T1000 (cell line): ENCODE data around the gene RIMBP2.
"Not testable (repeated sequence)": the region's sequence is repeated elsewhere in the genome, so short reads cannot be mapped to it uniquely, and the experiment has no call there.

ENCODE experiments used
- DNase-seq: peaks from one replicate; lab custom pipeline; 2025; ENCODE audit warnings: mixed read lengths; lab: John Stamatoyannopoulos, UW

The RIMBP2 gene

GRCh38 chr12:130602251-130602650 is 113.8 kb downstream of the RIMBP2 start:
- DNase-seq, result no peak

DNA sequence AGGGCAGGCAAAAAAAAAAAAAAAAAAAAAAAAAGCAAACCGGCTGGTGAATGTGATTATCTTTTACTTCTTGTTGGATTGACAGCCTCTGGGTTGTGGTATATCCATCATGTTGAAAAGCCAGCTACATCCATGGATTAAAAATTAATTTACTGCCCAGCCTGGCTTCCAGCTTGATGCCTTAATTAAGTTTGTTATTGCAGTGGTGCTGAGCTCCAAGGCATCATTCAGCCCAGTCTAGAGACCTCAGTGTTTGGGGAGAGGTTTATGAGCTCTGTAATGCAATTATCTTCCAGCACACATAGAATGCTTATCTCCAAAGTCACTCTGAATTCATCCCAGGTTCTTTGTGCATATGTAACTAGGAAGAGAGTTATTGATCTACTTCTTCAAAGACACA is 114.8 kb downstream of the RIMBP2 start:
- DNase-seq, result no peak

DNA sequence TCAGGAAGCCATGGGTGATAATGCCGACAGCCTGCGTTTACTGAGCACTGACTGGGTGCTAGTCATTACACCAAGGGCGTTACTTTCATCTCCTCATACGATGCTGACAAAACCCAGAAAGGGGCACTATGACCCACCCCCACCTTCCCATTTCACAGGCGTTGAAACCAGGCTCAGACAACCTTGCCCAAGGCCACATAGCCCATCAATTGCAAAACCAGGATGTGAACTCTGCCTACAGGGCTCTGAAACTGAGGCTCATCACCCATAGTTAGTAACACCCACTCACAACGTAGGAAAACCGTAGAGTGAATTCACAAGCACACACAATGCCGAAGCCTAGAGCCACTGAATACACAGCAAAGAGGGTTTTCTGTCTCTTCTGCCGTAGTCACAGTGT is 119.9 kb downstream of the RIMBP2 start:
- DNase-seq, result no peak

DNA sequence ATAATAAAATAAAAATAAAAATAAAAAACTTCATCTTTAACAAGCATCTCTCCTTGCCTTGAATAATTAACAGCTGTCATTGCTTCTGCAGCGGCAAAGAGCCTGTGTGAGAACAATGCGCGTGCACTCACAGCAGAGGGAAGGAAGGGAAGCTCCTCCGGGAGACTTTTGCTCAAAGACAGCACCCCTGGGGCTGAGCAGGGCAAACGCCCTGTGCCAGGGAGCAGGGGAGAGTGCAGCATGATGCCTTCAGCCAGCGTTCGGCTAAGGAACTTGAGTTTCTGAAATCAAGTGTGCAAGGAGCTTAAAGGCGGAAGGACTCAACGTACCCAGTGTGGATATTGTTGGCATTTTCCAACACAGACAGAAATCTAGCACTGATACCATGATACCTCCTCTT is 120.5 kb downstream of the RIMBP2 start:
- DNase-seq, result no peak

- DNase-seq, result no peak
Observed at GRCh38 chr12:130593056-130593455, 123.0 kb downstream of the RIMBP2 start.

GRCh38 chr12:130592641-130593040 is 123.5 kb downstream of the RIMBP2 start:
- no peak for DNase-seq

DNA sequence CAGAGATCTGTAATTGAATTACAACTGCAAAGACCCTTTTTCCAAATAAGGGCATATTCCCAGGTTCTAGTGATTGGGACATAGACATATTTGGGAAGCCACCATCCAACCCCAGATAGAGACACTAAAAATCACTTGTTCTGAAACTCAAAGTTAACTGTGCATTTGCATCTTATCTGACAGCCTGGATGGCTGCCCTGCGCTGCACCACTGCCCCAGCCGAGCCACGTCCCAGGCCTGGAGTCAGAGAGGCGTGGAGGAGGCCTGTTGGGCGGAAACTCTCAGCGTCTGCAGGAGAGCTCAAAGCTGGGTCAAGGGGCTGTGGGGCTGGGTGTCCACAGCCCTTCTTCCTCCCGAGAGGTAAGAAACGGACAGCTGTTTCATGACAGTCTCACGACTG is 124.4 kb downstream of the RIMBP2 start:
- DNase-seq, result no peak

GRCh38 chr12:130590685-130591084 is 125.4 kb downstream of the RIMBP2 start:
- DNase-seq, result no peak

GRCh38 chr12:130589540-130590317 is 126.4 kb downstream of the RIMBP2 start:
- DNase-seq, result no peak

DNA sequence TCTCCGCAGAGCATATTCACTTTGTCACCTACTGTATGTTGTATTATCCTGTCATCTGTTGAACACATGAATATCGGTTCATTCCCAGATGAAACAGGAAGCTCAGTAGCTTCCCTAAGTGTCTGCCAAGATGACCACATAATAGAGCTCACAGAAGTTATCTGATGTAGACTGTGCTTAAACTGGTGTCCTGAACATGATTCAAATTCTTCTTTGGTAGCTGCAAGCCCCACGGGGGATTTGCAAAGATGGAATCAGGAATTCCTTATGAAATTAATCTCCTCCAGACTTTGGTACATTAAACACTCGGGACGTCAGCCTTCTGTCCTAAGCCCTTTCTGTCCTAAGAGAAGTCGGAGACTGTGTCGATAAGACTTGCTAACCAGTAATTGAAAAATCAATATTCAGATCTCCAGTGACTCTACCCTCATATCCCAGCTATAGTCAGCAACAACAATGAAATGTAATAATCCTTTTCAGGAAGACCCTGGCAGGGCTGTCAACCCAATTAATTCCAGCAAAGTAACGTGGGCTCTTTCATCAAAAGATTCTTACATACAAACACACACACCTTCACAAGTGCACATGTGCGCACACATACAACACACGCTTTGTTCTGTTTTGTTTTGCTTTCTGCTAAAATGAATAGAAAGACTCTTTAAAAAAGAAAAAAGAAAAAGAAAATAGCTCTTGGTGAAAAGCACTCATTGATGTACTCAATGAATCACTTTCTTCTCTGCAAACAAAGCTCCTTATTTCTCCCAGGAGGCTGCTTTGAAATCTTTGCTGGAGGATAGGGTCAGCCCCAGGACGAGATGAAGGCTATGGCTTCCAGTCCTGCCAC is 127.2 kb downstream of the RIMBP2 start:
- DNase-seq, result no peak

GRCh38 chr12:130587966-130588365 is 128.1 kb downstream of the RIMBP2 start:
- DNase-seq, result no peak

GRCh38 chr12:130584475-130584874 is 131.6 kb downstream of the RIMBP2 start:
- DNase-seq, result not testable (repeated sequence)

DNA sequence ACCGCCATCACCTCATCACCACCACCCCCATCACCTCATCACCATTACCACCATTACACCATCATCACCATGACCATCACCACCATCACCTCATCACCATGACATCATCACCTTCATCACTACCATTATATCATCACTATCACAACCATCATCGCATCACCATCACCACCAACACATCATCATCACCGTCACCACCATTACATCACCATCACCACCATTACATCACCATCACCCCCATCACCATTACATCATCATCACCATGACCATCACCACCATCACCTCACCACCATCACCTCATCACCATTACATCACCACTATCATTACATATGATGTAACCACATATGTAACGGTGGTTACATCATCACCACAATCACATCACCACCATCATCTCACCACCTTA is 132.3 kb downstream of the RIMBP2 start:
- DNase-seq, result no peak

DNA sequence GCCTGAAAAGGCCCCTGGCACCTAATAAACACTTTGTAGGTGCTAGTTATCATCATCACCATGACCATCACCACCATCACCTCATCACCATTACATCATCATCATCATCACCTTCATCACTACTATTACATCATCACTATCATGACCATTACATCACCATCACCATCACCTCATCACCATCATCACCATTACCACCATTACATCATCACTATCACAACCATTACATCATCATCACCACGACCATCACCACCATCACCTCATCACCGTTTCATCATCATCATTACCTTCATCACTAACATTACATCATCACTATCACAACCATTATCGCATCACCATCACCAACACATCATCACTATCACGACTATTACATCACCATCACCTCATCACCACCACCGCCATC is 132.8 kb downstream of the RIMBP2 start:
- DNase-seq, result no peak

DNA sequence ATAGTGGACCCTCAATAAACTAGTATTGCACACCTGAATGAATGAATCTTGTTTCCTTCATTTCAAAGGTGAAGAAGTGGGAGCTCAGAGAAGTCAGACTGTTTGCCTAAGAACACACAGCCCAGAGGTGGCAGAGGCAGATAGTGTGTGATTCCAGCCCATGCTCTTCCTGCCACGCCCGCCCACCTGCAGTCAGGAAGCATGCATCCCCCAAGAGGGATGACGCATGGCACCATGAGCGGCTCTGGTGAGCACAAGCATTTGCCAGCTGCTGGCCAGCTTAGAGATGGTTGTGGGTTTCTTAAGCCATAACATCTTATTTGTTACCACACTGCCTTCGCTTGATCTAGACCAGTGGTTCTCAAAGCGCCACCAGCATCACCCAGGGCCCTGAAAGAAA is 133.8 kb downstream of the RIMBP2 start:
- DNase-seq, result no peak

DNA sequence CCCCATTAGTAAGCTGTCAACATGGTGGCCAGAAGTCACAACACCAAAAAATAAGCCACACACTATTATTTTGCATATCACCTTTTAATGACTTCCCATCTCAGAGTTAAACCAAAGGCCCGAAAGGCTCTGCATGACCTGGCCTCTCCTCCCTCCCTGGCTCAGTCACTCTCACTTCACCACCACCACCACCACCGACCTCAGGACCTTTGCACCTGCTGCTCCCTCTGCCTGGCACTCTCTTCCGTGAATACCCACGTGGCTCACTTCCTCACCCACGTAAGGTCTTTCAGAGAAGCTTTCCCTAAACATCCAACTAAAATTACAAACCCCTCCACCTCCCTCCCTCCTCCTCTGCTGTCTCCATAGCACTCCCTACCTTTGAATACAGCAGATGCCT is 134.3 kb downstream of the RIMBP2 start:
- no peak for DNase-seq

- no peak for DNase-seq
Observed at GRCh38 chr12:130579231-130579630, 136.9 kb downstream of the RIMBP2 start.

- no peak for DNase-seq
Observed at GRCh38 chr12:130577351-130577750, 138.7 kb downstream of the RIMBP2 start.

- no peak for DNase-seq
Observed at GRCh38 chr12:130576371-130576816, 139.7 kb downstream of the RIMBP2 start.

GRCh38 chr12:130574402-130574801 is 141.7 kb downstream of the RIMBP2 start:
- no peak for DNase-seq

- no peak for DNase-seq
Observed at GRCh38 chr12:130573766-130574165, 142.3 kb downstream of the RIMBP2 start.

DNA sequence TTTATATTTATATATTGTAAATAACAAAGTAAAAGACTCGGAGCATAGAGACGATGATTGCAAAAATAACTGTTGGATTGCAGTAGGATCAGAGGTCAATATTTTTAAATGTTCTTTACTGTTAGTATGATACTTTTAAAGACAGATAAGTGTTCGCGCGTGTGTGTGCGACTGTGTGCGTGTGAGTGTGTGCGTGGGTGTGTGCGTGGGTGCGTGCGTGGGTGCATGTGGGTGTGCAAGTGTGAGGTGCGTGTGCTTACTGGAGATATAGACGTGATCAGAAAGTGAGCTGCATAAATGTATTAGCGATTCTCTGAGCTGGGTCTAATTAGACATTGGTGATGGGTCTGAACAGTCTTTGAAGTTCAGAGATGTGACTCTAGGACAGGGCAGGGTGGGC is 142.9 kb downstream of the RIMBP2 start:
- no peak for DNase-seq

DNA sequence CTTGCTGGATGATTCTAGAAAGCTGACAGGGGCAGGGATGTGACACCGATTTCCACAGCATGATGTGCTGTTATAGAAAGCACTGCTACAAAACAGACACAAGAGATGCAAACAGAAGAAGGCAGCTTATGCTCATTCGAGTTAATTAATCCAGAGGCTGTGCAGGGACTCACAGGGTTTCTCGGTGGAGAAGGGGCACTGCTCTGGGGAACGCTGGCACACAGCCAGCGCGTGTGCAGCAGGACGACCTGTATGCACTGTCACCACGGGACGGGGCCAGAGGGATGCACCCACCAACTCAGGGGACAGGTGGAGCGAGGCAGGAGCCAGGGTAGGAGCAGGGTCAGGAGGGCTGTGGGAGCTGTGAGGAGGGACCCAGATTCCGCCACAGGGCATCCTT is 143.5 kb downstream of the RIMBP2 start:
- no peak for DNase-seq
